ENCODE measurements around the gene EFCC1.

GRCh38 chr3:129006864-129007263 lies 5.8 kb downstream of the EFCC1 start:
- TF ChIP-seq YY1 (IDR thresholded peaks at IDR 0.05; ENCODE audit: low read depth) (no peak), MAX (IDR thresholded peaks at IDR 0.05) (no peak), REST (IDR thresholded peaks at IDR 0.05; ENCODE audit: low read depth) (no peak), CREB1 (IDR thresholded peaks at IDR 0.05; ENCODE audit: low read depth) (no peak)
